H1 (cell line): ENCODE results near the gene RUBCN. TPM values are rescaled to one million over a fixed set of nuclear protein-coding genes. Genes with fewer than 3 reads are reported as not detected.

ENCODE experiments used
- CTCF ChIA-PET: fragments of 300-600 bp; sonication (Branson Sonifier 250); formaldehyde crosslinking; loops from one replicate; lab custom pipeline; 2021; ENCODE audit not compliant: partially characterized antibody; lab: Charles Lee
- POLR2A ChIA-PET: fragments of 300-600 bp; sonication (Branson Sonifier 250); formaldehyde crosslinking; loops from one replicate; lab custom pipeline; 2021; ENCODE audit warnings: inconsistent platforms; ENCODE audit not compliant: partially characterized antibody; lab: Charles Lee
- DNase-seq, 2 experiments: peaks; one replicate each; pipeline versions ENCODE4 v3.0.0 to v3.0.0-alpha.2; 2010 to 2022; ENCODE audit warnings: low spot score in 2 of 2, low read depth in 1 of 2, mixed read lengths in 1 of 2
- FAIRE-seq: peaks from 2 replicates; lab custom pipeline; 2011; peaks lifted over from hg19 to GRCh38; lab: Jason Lieb, UNC
- H2AFZ ChIP-seq: 2 replicates; pipeline ENCODE4 v1.8.1; 2012; ENCODE audit warnings: low read length, inconsistent platforms
- H2AK5ac ChIP-seq: 2 replicates; pipeline ENCODE4 v1.6.1; 2013; ENCODE audit warnings: low read depth, low read length
- H2BK120ac ChIP-seq: replicated peaks from 2 replicates; pipeline ENCODE3; 2013; ENCODE audit warnings: low read depth, low read length, inconsistent platforms
- H2BK12ac ChIP-seq: 2 replicates; pipeline ENCODE4 v1.6.1; 2013; ENCODE audit warnings: low read depth, low read length
- H2BK15ac ChIP-seq: 2 replicates; pipeline ENCODE4 v1.6.1; 2013; ENCODE audit warnings: low read length
- H2BK20ac ChIP-seq: 2 replicates; pipeline ENCODE4 v1.6.1; 2013; ENCODE audit warnings: low read length
- H2BK5ac ChIP-seq: 2 replicates; pipeline ENCODE4 v1.6.1; 2013; ENCODE audit warnings: low read depth, low read length
- H3K14ac ChIP-seq: 2 replicates; pipeline ENCODE4 v1.6.1; 2013; ENCODE audit warnings: inconsistent platforms; ENCODE audit not compliant: insufficient read length
- H3K18ac ChIP-seq: 2 replicates; pipeline ENCODE4 v1.6.1; 2013; ENCODE audit warnings: low read length; ENCODE audit errors: extremely low read depth
- H3K23ac ChIP-seq: 2 replicates; pipeline ENCODE4 v1.6.1; 2013; ENCODE audit warnings: inconsistent platforms; ENCODE audit not compliant: insufficient read length
- H3K23me2 ChIP-seq: 2 replicates; pipeline ENCODE4 v1.6.1; 2013; ENCODE audit warnings: low read depth, low read length
- H3K27ac ChIP-seq: 2 replicates; pipeline ENCODE4 v1.6.1; 2011; ENCODE audit warnings: low read depth, low read length, inconsistent platforms
- H3K27me3 ChIP-seq, 4 experiments: replicated peaks in 1 of 4; 1 replicate in 1 of 4; 2 replicates in 3 of 4; pipeline versions ENCODE4 v1.6.1 to v1.8.1; 2011 to 2013; ENCODE audit warnings: low read length in 3 of 4, mild to moderate bottlenecking in 3 of 4, inconsistent platforms in 2 of 4, mixed read lengths in 2 of 4, moderate library complexity in 1 of 4; ENCODE audit not compliant: control insufficient read depth in 3 of 4, insufficient read depth in 3 of 4; ENCODE audit errors: extremely low read depth in 1 of 4
- H3K36me3 ChIP-seq, 4 experiments: 2 replicates each; pipeline versions ENCODE4 v1.6.1 to v1.8.1; 2011 to 2013; ENCODE audit warnings: mild to moderate bottlenecking in 4 of 4, low read length in 3 of 4, moderate library complexity in 2 of 4, control low read depth in 1 of 4, inconsistent platforms in 1 of 4; ENCODE audit not compliant: insufficient read depth in 4 of 4, control insufficient read depth in 2 of 4
- H3K4ac ChIP-seq: replicated peaks from 2 replicates; pipeline ENCODE3; 2013; ENCODE audit warnings: low read length, low read depth, mixed read lengths, inconsistent platforms; ENCODE audit not compliant: insufficient read length
- H3K4me1 ChIP-seq, 4 experiments: replicated peaks in 1 of 4; 1 replicate in 1 of 4; 2 replicates in 3 of 4; pipeline versions ENCODE4 v1.6.1 to v1.8.1; 2011 to 2013; ENCODE audit warnings: low read length in 3 of 4, inconsistent platforms in 2 of 4, mixed read lengths in 1 of 4; ENCODE audit not compliant: insufficient read depth in 4 of 4, control insufficient read depth in 3 of 4
- H3K4me2 ChIP-seq, 2 experiments: 2 replicates each; pipeline versions ENCODE4 v1.6.1 to v1.8.1; 2011 to 2013; ENCODE audit warnings: low read depth in 2 of 2, low read length in 2 of 2, control low read depth in 1 of 2, inconsistent platforms in 1 of 2, mild to moderate bottlenecking in 1 of 2; ENCODE audit not compliant: insufficient read depth in 1 of 2
- H3K4me3 ChIP-seq, 4 experiments: fragments of 200-600, 300-600 bp in 1 of 4; sonication (generic), shearing (Covaris generic), sonication (Bioruptor Twin) in 1 of 4; 2 replicates each; pipeline versions ENCODE4 v1.5.1 to v1.8.1; 2011 to 2016; ENCODE audit warnings: low read length in 4 of 4, low read depth in 3 of 4, control low read depth in 2 of 4, inconsistent platforms in 2 of 4, mild to moderate bottlenecking in 2 of 4, mixed read lengths in 1 of 4, moderate library complexity in 1 of 4; ENCODE audit not compliant: insufficient read depth in 2 of 4; ENCODE audit errors: extremely low read depth in 1 of 4
- H3K56ac ChIP-seq: replicated peaks from 2 replicates; pipeline ENCODE3; 2013; ENCODE audit warnings: low read depth, mild to moderate bottlenecking, mixed read lengths, low read length, inconsistent platforms; ENCODE audit not compliant: insufficient read length
- H3K79me1 ChIP-seq: 2 replicates; pipeline ENCODE4 v1.6.1; 2013; ENCODE audit warnings: low read depth, low read length, control low read depth
- H3K79me2 ChIP-seq, 2 experiments: 2 replicates each; pipeline versions ENCODE4 v1.6.1 to v1.8.1; 2012 to 2013; ENCODE audit warnings: low read length in 2 of 2, mild to moderate bottlenecking in 2 of 2, inconsistent platforms in 1 of 2; ENCODE audit not compliant: insufficient read depth in 2 of 2, control insufficient read depth in 1 of 2
- H3K9ac ChIP-seq, 4 experiments: replicated peaks in 1 of 4; 1 replicate in 1 of 4; 2 replicates in 3 of 4; pipeline versions ENCODE4 v1.6.1 to v1.8.1; 2011 to 2013; ENCODE audit warnings: low read depth in 3 of 4, low read length in 3 of 4, control low read depth in 2 of 4, mild to moderate bottlenecking in 2 of 4, moderate library complexity in 2 of 4, inconsistent platforms in 1 of 4; ENCODE audit errors: extremely low read depth in 1 of 4
- H3K9me3 ChIP-seq, 2 experiments: 2 replicates each; pipeline versions ENCODE4 v1.6.1 to v1.8.1; 2012 to 2013; ENCODE audit warnings: mild to moderate bottlenecking in 2 of 2, moderate library complexity in 2 of 2, control low read depth in 1 of 2, inconsistent platforms in 1 of 2, low read depth in 1 of 2, low read length in 1 of 2, mixed read lengths in 1 of 2; ENCODE audit not compliant: insufficient read depth in 2 of 2
- H4K20me1 ChIP-seq, 2 experiments: replicated peaks in 1 of 2; 2 replicates each; pipeline versions ENCODE3 to v1.8.1; 2011 to 2013; ENCODE audit warnings: inconsistent platforms in 2 of 2, low read length in 2 of 2, mild to moderate bottlenecking in 1 of 2; ENCODE audit not compliant: insufficient read depth in 2 of 2, control insufficient read depth in 1 of 2
- H4K5ac ChIP-seq: 2 replicates; pipeline ENCODE4 v1.6.1; 2013; ENCODE audit warnings: low read length, low read depth, mixed read lengths, inconsistent platforms; ENCODE audit not compliant: insufficient read length
- H4K8ac ChIP-seq: 2 replicates; pipeline ENCODE4 v1.8.0; 2013; ENCODE audit warnings: mild to moderate bottlenecking, moderate library complexity, low read length, inconsistent platforms; ENCODE audit not compliant: insufficient read depth; ENCODE audit errors: extremely low read depth
- H4K91ac ChIP-seq: replicated peaks from 2 replicates; pipeline ENCODE3; 2013; ENCODE audit warnings: low read length, mixed read lengths, inconsistent platforms; ENCODE audit not compliant: insufficient read length
- ATF3 ChIP-seq: IDR thresholded peaks from 2 replicates; pipeline ENCODE4 v1.6.1; 2011; ENCODE audit warnings: low read depth, mild to moderate bottlenecking, low read length; ENCODE audit not compliant: insufficient read depth
- BCL11A ChIP-seq, 2 experiments: IDR thresholded peaks; one replicate each; pipeline ENCODE4 v1.6.1; 2011; ENCODE audit warnings: low read depth in 2 of 2, low read length in 2 of 2, mild to moderate bottlenecking in 2 of 2
- BRCA1 ChIP-seq: IDR thresholded peaks from 2 replicates; pipeline ENCODE4 v1.6.1; 2012; ENCODE audit warnings: low read depth, low read length, improper control_type of control experiment
- CREB1 ChIP-seq: IDR thresholded peaks from 2 replicates; pipeline ENCODE4 v1.6.1; 2012; ENCODE audit warnings: inconsistent platforms
- EZH2 ChIP-seq: fragments of 200-600 bp; sonication (generic); IDR thresholded peaks from 2 replicates; pipeline ENCODE4 v1.7.1; 2012; ENCODE audit warnings: low read depth, mild to moderate bottlenecking, moderate library complexity, low read length, inconsistent platforms; ENCODE audit not compliant: severe bottlenecking
- FOSL1 ChIP-seq: IDR thresholded peaks from 2 replicates; pipeline ENCODE4 v1.6.1; 2011; ENCODE audit warnings: mild to moderate bottlenecking, low read depth, low read length, moderate library complexity; ENCODE audit not compliant: insufficient read depth
- GTF2F1 ChIP-seq: IDR thresholded peaks from 2 replicates; pipeline ENCODE4 v1.6.1; 2012; ENCODE audit warnings: low read depth, low read length, improper control_type of control experiment, borderline replicate concordance
- KDM1A ChIP-seq: fragments of 200-600, 300-600 bp; sonication (generic); IDR thresholded peaks from 2 replicates; pipeline ENCODE4 v1.7.1; 2016; ENCODE audit warnings: mild to moderate bottlenecking, low read length, borderline replicate concordance
- MAFK ChIP-seq: IDR thresholded peaks from 2 replicates; pipeline ENCODE4 v1.6.1; 2012; ENCODE audit warnings: low read depth, mild to moderate bottlenecking, improper control_type of control experiment, low read length
- MAX ChIP-seq: IDR thresholded peaks from 2 replicates; pipeline ENCODE4 v1.6.1; 2012; ENCODE audit warnings: inconsistent platforms
- RXRA ChIP-seq: IDR thresholded peaks from 2 replicates; pipeline ENCODE4 v1.6.1; 2011; ENCODE audit warnings: low read depth, mild to moderate bottlenecking, low read length, moderate library complexity; ENCODE audit not compliant: insufficient read depth
- SAP30 ChIP-seq: fragments of 300-600 bp; sonication (generic); IDR thresholded peaks from 2 replicates; pipeline ENCODE4 v1.7.1; 2012; ENCODE audit warnings: low read length, moderate library complexity, mild to moderate bottlenecking, inconsistent platforms; ENCODE audit not compliant: insufficient read depth, insufficient replicate concordance
- SP1 ChIP-seq: IDR thresholded peaks from 2 replicates; pipeline ENCODE4 v1.6.1; 2011; ENCODE audit warnings: low read depth, low read length
- SUZ12 ChIP-seq: fragments of 200-600 bp; sonication (generic); IDR thresholded peaks from 2 replicates; pipeline ENCODE4 v1.6.1; 2012; ENCODE audit warnings: mild to moderate bottlenecking, inconsistent platforms, low read length, moderate library complexity, mixed read lengths
- WGBS, 2 experiments: shearing (Covaris generic) in 1 of 2; methylation state at CpG; one replicate each; pipeline versions ENCODE4 v1.1.6 to v1.1.7; 2013 to 2015; ENCODE audit warnings: low lambda C conversion rate in 2 of 2, mixed read lengths in 2 of 2, inconsistent platforms in 1 of 2, low coverage in 1 of 2, missing lambda C conversion rate in 1 of 2; ENCODE audit not compliant: insufficient replicate concordance in 2 of 2, insufficient coverage in 1 of 2, insufficient read length in 1 of 2; ENCODE audit errors: extremely low coverage in 1 of 2, missing lambda C conversion rate in 1 of 2; 5-methylcytosine and 5-hydroxymethylcytosine counted together
- polyA plus RNA-seq, 7 experiments: library from polyadenylated mRNA; depleted of rRNA in 3 of 7; stranded (reverse) in 5 of 7; unstranded in 2 of 7; fragments of >200 nt in 5 of 7; fragments of 200-250 nt in 2 of 7; gene quantifications; 1 replicate in 5 of 7; 2 replicates in 1 of 7; 4 replicates in 1 of 7; pipeline versions ENCODE4 v1.2.1 to v1.2.3, GENCODE V29; 2011 to 2013; ENCODE audit warnings: missing spikeins in 2 of 7, mixed read lengths in 2 of 7
- total RNA-seq: library from RNA; stranded (reverse); fragmentation: NEBNext Ultra II Directional; extraction: Animal tissue kit (Norgen Biotek cat#: 25700); gene quantifications from 2 replicates; pipeline ENCODE4 v1.2.1, GENCODE V29; 2021

RUBCN gene
- total and polyA plus RNA-seq, 2 of the 8 experiments (the other 6 are each of a cell fraction or from before 2014, with no cell fraction given): 9.3 to 21.9 TPM

- Histone ChIP-seq H4K20me1 (no peaks in the 10 kb centered on the region), H3K9ac (no peak overlapping the region), H3K56ac (no peak overlapping the region), H2BK15ac (no peak overlapping the region), H3K79me2 (no peaks in the 10 kb centered on the region), H2AK5ac (no peak overlapping the region), H3K14ac (no peak overlapping the region), H3K27ac (no peak overlapping the region), H3K4ac (no peak overlapping the region), H3K23ac (no peak overlapping the region), H2BK5ac (no peak overlapping the region), H3K79me1 (no peaks in the 10 kb centered on the region), H3K9me3 (no peaks in the 10 kb centered on the region), H4K5ac (no peak overlapping the region), H2BK20ac (no peak overlapping the region), H3K27me3 (no peaks in the 10 kb centered on the region), H3K4me1 (no peaks in the 10 kb centered on the region), H3K18ac (no peak overlapping the region), H3K4me3 (no peak overlapping the region), H2BK120ac (no peak overlapping the region), H4K8ac (no peak overlapping the region), H2AFZ (no peak overlapping the region), H2BK12ac (no peak overlapping the region), H3K23me2 (no peaks in the 10 kb centered on the region), H3K36me3 (peaks cover 0 to 7% (median 4%) of the 10 kb centered on the region in 4 experiments; a peak in 5 of 8 replicates), H4K91ac (no peak overlapping the region), H3K4me2 (no peak overlapping the region)
- WGBS, 2 experiments: 100% methylated on average over 1 of the region's 1 CpG; no CpG with 5 or more reads in 1 of the 2 experiments
- FAIRE-seq (no peak), DNase-seq (no peak)
- ChIA-PET CTCF (interaction anchor here (0.6 to 2.7 kb wide), 3 partner anchors 11 to 236 kb away, joined by 3 to 12 read pairs (median 7); no protein-coding TSS in a partner anchor), POLR2A (no interaction called here)
- TF ChIP-seq CREB1 (no peak), KDM1A (no peak), MAFK (no peak), RXRA (no peak), FOSL1 (no peak), GTF2F1 (no peak), BCL11A (IDR thresholded peaks at IDR 0.05; ENCODE audit: low read depth in 2 of 2, low read length in 2 of 2) (no peak), SUZ12 (no peak), EZH2 (no peak), SP1 (no peak), BRCA1 (no peak), SAP30 (no peak), ATF3 (no peak), MAX (no peak)
Observed at GRCh38 chr3:197670361-197670760, 66.3 kb downstream of the RUBCN start.
